ENCODE measurements around the gene ZMPSTE24.

GRCh38 chr1:40337443-40337842 lies 79.4 kb downstream of the ZMPSTE24 start:
- TF ChIP-seq, protein P1, sequence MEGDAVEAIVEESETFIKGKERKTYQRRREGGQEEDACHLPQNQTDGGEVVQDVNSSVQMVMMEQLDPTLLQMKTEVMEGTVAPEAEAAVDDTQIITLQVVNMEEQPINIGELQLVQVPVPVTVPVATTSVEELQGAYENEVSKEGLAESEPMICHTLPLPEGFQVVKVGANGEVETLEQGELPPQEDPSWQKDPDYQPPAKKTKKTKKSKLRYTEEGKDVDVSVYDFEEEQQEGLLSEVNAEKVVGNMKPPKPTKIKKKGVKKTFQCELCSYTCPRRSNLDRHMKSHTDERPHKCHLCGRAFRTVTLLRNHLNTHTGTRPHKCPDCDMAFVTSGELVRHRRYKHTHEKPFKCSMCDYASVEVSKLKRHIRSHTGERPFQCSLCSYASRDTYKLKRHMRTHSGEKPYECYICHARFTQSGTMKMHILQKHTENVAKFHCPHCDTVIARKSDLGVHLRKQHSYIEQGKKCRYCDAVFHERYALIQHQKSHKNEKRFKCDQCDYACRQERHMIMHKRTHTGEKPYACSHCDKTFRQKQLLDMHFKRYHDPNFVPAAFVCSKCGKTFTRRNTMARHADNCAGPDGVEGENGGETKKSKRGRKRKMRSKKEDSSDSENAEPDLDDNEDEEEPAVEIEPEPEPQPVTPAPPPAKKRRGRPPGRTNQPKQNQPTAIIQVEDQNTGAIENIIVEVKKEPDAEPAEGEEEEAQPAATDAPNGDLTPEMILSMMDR (IDR thresholded peaks at IDR 0.05): no peak
- no peak for TF ChIP-seq POLR2A (IDR thresholded peaks at IDR 0.05)

All from Peyer's patch (tissue), 4 donors.